ENCODE data around the gene GRAP. TPM values are rescaled to one million over a fixed set of nuclear protein-coding genes. Genes with fewer than 3 reads are reported as not detected.
A peak's percentile ranks its signal among the peaks of the same experiment; 100 is the strongest.

Gene GRAP
- total and polyA plus RNA-seq, 10 of the 15 experiments (the other 5 are each of a cell fraction or from before 2014, with no cell fraction given) = 0.58 to 78.3 (median 36.6) TPM

DNA sequence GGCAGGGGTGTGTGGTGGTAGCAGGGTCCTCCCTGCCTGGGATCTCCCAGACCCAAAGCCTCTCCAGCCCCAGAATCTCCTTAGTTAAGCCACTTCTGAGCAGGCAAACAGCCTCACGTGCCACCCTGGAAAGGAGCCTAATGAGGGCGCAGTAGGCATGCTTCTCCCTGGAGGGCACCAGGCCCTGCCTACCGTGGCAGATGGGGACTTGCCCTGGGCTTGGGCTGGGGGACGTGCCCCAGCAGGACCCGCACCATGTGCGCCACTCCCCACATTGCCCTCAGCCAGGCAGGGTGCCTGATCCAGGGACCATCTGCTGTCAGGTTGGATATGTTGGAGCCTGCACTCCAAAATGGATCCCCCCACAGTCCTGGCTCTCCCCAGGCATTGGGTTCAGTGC is 56.4 kb downstream of the GRAP start:
- Histone ChIP-seq H3K4me2 (ENCODE audit: control insufficient read depth, insufficient read depth) (no peak overlapping the region), H3K27ac (ENCODE audit: control insufficient read depth, insufficient read depth) (no peak overlapping the region), H3K79me2 (ENCODE audit: control insufficient read depth, insufficient read depth, low read length) (no peaks in the 10 kb centered on the region; the same call in 1 of the 2 replicates), H4K20me1 (ENCODE audit: control insufficient read depth, insufficient read depth) (no peaks in the 10 kb centered on the region), H3K4me1 (ENCODE audit: control insufficient read depth, insufficient read depth, low read length) (peaks cover 15% of the 10 kb centered on the region), H3K4me3 (no peak overlapping the region), H3K9ac (ENCODE audit: control insufficient read depth, insufficient read depth, low read length) (no peak overlapping the region), H2AFZ (ENCODE audit: control insufficient read depth, low read depth, low read length) (no peak overlapping the region), H3K36me3 (ENCODE audit: control insufficient read depth in 2 of 2, insufficient read depth in 2 of 2, low read length in 1 of 2) (peaks cover 0 to 11% of the 10 kb centered on the region in 2 experiments; a peak in 3 of 4 replicates), H3K27me3 (replicated peaks in 1 of 2; ENCODE audit: control insufficient read depth in 2 of 2, insufficient read depth in 2 of 2, low read length in 1 of 2) (no peaks in the 10 kb centered on the region), H3K9me3 (replicated peaks; ENCODE audit: control insufficient read depth, insufficient read depth, low read length) (peaks cover 3% of the 10 kb centered on the region; the same call in 2 of the 3 replicates)
- BruUV-seq (replicated peaks) = no TSS peak
- POLR2A ChIA-PET = no interaction called here
- WGBS (ENCODE audit: insufficient coverage, insufficient replicate concordance, low lambda C conversion rate, missing lambda C conversion rate) = 83% methylated on average over 6 of the region's 6 CpGs
- TF ChIP-seq, protein P1, sequence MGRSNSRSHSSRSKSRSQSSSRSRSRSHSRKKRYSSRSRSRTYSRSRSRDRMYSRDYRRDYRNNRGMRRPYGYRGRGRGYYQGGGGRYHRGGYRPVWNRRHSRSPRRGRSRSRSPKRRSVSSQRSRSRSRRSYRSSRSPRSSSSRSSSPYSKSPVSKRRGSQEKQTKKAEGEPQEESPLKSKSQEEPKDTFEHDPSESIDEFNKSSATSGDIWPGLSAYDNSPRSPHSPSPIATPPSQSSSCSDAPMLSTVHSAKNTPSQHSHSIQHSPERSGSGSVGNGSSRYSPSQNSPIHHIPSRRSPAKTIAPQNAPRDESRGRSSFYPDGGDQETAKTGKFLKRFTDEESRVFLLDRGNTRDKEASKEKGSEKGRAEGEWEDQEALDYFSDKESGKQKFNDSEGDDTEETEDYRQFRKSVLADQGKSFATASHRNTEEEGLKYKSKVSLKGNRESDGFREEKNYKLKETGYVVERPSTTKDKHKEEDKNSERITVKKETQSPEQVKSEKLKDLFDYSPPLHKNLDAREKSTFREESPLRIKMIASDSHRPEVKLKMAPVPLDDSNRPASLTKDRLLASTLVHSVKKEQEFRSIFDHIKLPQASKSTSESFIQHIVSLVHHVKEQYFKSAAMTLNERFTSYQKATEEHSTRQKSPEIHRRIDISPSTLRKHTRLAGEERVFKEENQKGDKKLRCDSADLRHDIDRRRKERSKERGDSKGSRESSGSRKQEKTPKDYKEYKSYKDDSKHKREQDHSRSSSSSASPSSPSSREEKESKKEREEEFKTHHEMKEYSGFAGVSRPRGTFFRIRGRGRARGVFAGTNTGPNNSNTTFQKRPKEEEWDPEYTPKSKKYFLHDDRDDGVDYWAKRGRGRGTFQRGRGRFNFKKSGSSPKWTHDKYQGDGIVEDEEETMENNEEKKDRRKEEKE (IDR thresholded peaks at IDR 0.05) = no peak
- 0 out of 2 replicates have a peak, but pooled peaks have one; percentile 18 for TF ChIP-seq POLR2A (IDR thresholded peaks at IDR 0.05; ENCODE audit: low read depth, low read length)
- RAD21 ChIA-PET (ENCODE audit: unreplicated experiment) = no interaction called here
- FAIRE-seq = no peak
- no peak for DNase-seq (ENCODE audit: low read depth, low spot score)
- CTCF ChIA-PET = interaction anchor here (1.0 kb wide), 1 partner anchor 12 kb away, joined by 5 read pairs; no protein-coding TSS in a partner anchor
- in situ Hi-C loops (cut with MboI) = no loop called here
- no peak for ATAC-seq
- intact Hi-C loops (cut with micrococcal nuclease; ENCODE audit: unreplicated experiment) = no loop called here
- SMC1A ChIA-PET (ENCODE audit: uncharacterized antibody, unreplicated experiment) = interaction anchor here (0.9 kb wide), 1 partner anchor 12 kb away, joined by 3 read pairs; no protein-coding TSS in a partner anchor

DNA sequence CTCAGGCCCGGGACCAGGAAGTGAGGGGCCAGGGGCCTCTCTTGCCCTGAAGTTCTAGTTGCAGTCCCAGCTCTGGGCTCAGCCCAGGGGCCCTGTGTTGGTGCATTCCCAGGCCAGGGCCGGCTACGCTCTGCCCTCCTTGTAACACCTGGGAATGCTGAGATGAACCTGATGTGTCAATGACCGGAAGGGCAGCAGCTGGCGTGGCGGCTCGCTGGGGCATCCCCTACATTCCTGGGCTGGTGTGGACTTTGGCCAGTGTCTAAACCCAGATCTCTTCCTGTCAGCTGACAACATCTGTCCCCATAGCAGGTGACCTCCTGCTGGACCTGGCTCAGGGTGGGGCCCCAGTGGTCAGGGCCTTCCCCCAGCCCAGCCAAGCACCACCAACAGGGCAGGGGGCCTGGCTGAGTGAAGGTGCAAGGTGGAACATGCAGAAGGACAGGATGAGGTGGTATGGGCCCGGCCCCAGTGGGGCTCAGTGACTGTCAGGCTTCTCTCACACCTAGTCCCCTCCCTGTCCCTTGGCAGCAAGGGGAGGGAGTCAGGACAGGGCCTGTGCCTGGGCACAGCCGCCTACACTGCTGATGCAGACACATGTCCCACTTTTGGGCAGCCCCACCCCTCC is 58.1 kb downstream of the GRAP start:
- no peak for DNase-seq (ENCODE audit: low read depth, low spot score)
- intact Hi-C loops (cut with micrococcal nuclease; ENCODE audit: unreplicated experiment) = no loop called here
- Histone ChIP-seq H3K9ac (ENCODE audit: control insufficient read depth, insufficient read depth, low read length) (no peak overlapping the region), H3K27ac (ENCODE audit: control insufficient read depth, insufficient read depth) (no peak overlapping the region), H3K27me3 (replicated peaks in 1 of 2; ENCODE audit: control insufficient read depth in 2 of 2, insufficient read depth in 2 of 2, low read length in 1 of 2) (no peaks in the 10 kb centered on the region), H3K4me3 (no peak overlapping the region), H3K36me3 (ENCODE audit: control insufficient read depth in 2 of 2, insufficient read depth in 2 of 2, low read length in 1 of 2) (peaks cover 0 to 14% of the 10 kb centered on the region in 2 experiments; a peak in 3 of 4 replicates), H4K20me1 (ENCODE audit: control insufficient read depth, insufficient read depth) (no peaks in the 10 kb centered on the region), H2AFZ (ENCODE audit: control insufficient read depth, low read depth, low read length) (no peak overlapping the region), H3K9me3 (replicated peaks; ENCODE audit: control insufficient read depth, insufficient read depth, low read length) (no peaks in the 10 kb centered on the region), H3K4me1 (ENCODE audit: control insufficient read depth, insufficient read depth, low read length) (peaks cover 12% of the 10 kb centered on the region), H3K79me2 (ENCODE audit: control insufficient read depth, insufficient read depth, low read length) (no peaks in the 10 kb centered on the region), H3K4me2 (ENCODE audit: control insufficient read depth, insufficient read depth) (no peak overlapping the region)
- ATAC-seq = no peak
- in situ Hi-C loops (cut with MboI) = no loop called here
- FAIRE-seq = no peak
- BruUV-seq (replicated peaks) = no TSS peak
- SMC1A ChIA-PET (ENCODE audit: uncharacterized antibody, unreplicated experiment) = no interaction called here
- POLR2A ChIA-PET = interaction anchor here (0.5 kb wide), 1 partner anchor 658 kb away, joined by 5 read pairs; no protein-coding TSS in a partner anchor
- CTCF ChIA-PET = interaction anchor here (1.9 kb wide), 1 partner anchor 9 kb away, joined by 5 read pairs; no protein-coding TSS in a partner anchor
- RAD21 ChIA-PET (ENCODE audit: unreplicated experiment) = no interaction called here
- 97% methylated on average over 8 of the region's 9 CpGs for WGBS (ENCODE audit: insufficient coverage, insufficient replicate concordance, low lambda C conversion rate, missing lambda C conversion rate)
- no peak for TF ChIP-seq RELA (IDR thresholded peaks at IDR 0.05; ENCODE audit: borderline replicate concordance, partially characterized antibody)
- TF ChIP-seq, protein P2, sequence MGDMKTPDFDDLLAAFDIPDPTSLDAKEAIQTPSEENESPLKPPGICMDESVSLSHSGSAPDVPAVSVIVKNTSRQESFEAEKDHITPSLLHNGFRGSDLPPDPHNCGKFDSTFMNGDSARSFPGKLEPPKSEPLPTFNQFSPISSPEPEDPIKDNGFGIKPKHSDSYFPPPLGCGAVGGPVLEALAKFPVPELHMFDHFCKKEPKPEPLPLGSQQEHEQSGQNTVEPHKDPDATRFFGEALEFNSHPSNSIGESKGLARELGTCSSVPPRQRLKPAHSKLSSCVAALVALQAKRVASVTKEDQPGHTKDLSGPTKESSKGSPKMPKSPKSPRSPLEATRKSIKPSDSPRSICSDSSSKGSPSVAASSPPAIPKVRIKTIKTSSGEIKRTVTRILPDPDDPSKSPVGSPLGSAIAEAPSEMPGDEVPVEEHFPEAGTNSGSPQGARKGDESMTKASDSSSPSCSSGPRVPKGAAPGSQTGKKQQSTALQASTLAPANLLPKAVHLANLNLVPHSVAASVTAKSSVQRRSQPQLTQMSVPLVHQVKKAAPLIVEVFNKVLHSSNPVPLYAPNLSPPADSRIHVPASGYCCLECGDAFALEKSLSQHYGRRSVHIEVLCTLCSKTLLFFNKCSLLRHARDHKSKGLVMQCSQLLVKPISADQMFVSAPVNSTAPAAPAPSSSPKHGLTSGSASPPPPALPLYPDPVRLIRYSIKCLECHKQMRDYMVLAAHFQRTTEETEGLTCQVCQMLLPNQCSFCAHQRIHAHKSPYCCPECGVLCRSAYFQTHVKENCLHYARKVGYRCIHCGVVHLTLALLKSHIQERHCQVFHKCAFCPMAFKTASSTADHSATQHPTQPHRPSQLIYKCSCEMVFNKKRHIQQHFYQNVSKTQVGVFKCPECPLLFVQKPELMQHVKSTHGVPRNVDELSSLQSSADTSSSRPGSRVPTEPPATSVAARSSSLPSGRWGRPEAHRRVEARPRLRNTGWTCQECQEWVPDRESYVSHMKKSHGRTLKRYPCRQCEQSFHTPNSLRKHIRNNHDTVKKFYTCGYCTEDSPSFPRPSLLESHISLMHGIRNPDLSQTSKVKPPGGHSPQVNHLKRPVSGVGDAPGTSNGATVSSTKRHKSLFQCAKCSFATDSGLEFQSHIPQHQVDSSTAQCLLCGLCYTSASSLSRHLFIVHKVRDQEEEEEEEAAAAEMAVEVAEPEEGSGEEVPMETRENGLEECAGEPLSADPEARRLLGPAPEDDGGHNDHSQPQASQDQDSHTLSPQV (IDR thresholded peaks at IDR 0.05) = no peak
- TF ChIP-seq CREM (IDR thresholded peaks at IDR 0.05; ENCODE audit: low read depth) = no peak
- TF ChIP-seq, protein P3, sequence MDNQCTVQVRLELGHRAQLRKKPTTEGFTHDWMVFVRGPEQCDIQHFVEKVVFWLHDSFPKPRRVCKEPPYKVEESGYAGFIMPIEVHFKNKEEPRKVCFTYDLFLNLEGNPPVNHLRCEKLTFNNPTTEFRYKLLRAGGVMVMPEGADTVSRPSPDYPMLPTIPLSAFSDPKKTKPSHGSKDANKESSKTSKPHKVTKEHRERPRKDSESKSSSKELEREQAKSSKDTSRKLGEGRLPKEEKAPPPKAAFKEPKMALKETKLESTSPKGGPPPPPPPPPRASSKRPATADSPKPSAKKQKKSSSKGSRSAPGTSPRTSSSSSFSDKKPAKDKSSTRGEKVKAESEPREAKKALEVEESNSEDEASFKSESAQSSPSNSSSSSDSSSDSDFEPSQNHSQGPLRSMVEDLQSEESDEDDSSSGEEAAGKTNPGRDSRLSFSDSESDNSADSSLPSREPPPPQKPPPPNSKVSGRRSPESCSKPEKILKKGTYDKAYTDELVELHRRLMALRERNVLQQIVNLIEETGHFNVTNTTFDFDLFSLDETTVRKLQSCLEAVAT (IDR thresholded peaks at IDR 0.05) = no peak
- no peak for TF ChIP-seq BCL11A (IDR thresholded peaks at IDR 0.05; ENCODE audit: low read depth, low read length)
- TF ChIP-seq LARP7 (IDR thresholded peaks at IDR 0.05) = no peak
